Ramos (cell line): Measurements from ENCODE around the gene TRMU.
"Not testable (repeated sequence)": the region's sequence is repeated elsewhere in the genome, so short reads cannot be mapped to it uniquely, and the experiment has no call there.

Source experiments
- in situ Hi-C: fragments of 300-500 bp; cut with MboI; formaldehyde crosslinking; loops from one replicate; pipeline ENCODE4 v1.14.3; 2022; ENCODE audit warnings: low sequenced_read_pairs; ENCODE audit not compliant: unreplicated experiment

The TRMU gene

GRCh38 chr22:46399251-46400024, 63.9 kb downstream of the TRMU start:
- in situ Hi-C loops, result no loop called here

GRCh38 chr22:46401370-46401769, 65.9 kb downstream of the TRMU start:
- in situ Hi-C loops, result no loop called here

- in situ Hi-C loops, result no loop called here
Measured at GRCh38 chr22:46402505-46402904, 67.0 kb downstream of the TRMU start.

- in situ Hi-C loops, result not testable (repeated sequence)
Measured at GRCh38 chr22:46403880-46404279, 68.4 kb downstream of the TRMU start.

GRCh38 chr22:46405901-46406300, 70.4 kb downstream of the TRMU start:
- in situ Hi-C loops, result no loop called here

- in situ Hi-C loops, result no loop called here
Measured at GRCh38 chr22:46406349-46406748, 70.8 kb downstream of the TRMU start.

- in situ Hi-C loops, result no loop called here
Measured at GRCh38 chr22:46406791-46407190, 71.3 kb downstream of the TRMU start.
